Lower leg skin (tissue), 3 donors: ENCODE results near the gene HTR6.

Experiments
- CTCF ChIP-seq, 3 donors: fragments of 450-650 bp; IDR thresholded peaks; one replicate each; pipeline ENCODE4 v1.5.1; 2016; ENCODE audit warnings: antibody characterized with exemption in 3 of 3, mild to moderate bottlenecking in 3 of 3, moderate library complexity in 2 of 3
- POLR2A ChIP-seq, 2 donors: fragments of 450-650 bp; IDR thresholded peaks; one replicate each; pipeline ENCODE4 v1.6.1; 2016 to 2017; ENCODE audit warnings: antibody characterized with exemption in 2 of 2, mild to moderate bottlenecking in 1 of 2, moderate library complexity in 1 of 2

GRCh38 chr1:19643602-19644394, 20.9 kb upstream of the HTR6 start, which contains the start of gene NBL1:
- TF ChIP-seq CTCF (IDR thresholded peaks at IDR 0.05) = no peak
- no peak for TF ChIP-seq POLR2A (IDR thresholded peaks at IDR 0.05)
